Erythroblast (primary cell): ENCODE results near the gene CHST4.

Source experiments
- DNase-seq, 2 experiments: peaks; one replicate each; lab custom pipeline; 2025; lab: John Stamatoyannopoulos, UW
- GATA1 ChIP-seq: IDR thresholded peaks from 2 replicates; pipeline ENCODE4 v1.6.1; 2011; ENCODE audit warnings: low read depth, mild to moderate bottlenecking, control low read depth, low read length, moderate library complexity
- POLR2A ChIP-seq: IDR thresholded peaks from 2 replicates; pipeline ENCODE4 v1.6.1; 2011; ENCODE audit warnings: mild to moderate bottlenecking, low read length

Gene CHST4

DNA sequence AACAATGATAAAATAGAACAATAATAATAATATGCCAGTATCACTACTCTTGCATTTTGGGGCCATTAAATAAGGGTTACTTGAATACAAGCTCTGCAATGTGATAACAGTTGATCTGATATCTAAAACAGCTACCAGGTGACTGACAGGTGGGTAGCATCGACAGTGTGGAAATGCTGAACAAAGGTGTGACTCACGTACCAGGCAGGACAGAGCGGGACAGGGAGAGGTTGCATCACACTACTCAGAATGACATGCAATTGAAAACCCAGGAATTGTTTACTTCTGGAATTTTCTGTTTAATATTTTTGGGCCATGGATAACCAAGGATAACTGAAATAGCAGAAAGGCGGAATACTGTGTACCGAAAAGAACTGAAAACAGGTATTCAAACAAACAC is 21.3 kb upstream of the CHST4 start:
- DNase-seq: no peak
- no peak for TF ChIP-seq GATA1
- no peak for TF ChIP-seq POLR2A

DNA sequence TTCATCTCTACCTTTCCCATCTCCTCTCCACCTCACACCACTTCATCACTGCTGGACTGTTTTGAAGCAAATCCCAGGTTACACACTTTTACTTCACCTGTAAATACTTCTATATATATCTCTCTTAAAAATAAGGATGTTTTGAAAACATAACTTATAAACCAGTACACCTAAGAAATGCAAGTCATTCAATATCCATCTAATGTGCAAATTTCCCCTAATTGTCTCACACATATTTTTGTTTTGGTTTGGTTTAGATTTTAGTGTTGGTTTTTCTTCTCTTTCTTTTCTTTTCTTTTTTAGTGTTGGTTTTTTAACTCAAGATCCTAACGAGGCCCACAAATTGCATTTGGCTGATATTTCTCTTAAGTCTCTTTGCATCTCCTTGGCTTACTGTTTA is 19.2 kb upstream of the CHST4 start:
- no peak for DNase-seq
- TF ChIP-seq POLR2A (no peak), GATA1 (no peak)

DNA sequence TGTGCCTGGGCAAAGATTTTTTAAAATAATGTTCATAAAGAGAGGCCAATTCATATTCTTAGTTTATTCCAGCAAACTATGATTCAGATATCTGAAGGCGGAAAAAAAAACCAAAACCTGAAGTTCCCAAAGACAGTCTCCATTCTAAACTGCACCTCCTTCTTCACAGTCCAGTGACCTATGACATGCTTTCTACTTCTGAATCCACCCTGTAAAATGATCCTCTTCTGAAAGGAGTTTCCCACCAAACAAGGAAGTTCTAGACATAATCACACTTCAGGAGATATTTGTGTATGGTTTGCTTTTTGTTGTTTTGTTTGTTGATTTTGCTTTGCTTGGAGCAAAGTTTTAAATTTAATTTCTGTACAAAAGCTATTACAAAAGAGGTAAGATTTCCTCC is 12.9 kb upstream of the CHST4 start:
- TF ChIP-seq POLR2A: no peak
- no peak for TF ChIP-seq GATA1
- no peak for DNase-seq

DNA sequence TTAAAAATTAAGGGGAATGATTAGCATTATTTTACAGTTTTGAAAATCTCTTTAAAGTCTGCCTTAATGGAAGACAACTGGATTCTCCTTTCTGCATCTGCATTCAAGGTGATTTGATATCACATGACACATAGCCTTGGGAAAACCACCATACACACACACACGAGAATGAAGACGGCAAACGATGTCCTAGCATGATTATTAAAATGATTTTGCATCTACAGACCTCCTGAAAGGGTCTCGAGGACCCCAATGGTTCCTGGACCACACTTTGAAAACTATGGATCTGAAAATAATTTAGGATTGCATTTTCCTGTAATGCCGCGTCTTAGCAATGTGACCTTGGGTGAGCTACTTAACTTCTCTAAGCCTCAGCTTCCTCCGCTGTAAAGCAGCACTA is 11.8 kb upstream of the CHST4 start:
- TF ChIP-seq GATA1 (no peak), POLR2A (no peak)
- DNase-seq: no peak

DNA sequence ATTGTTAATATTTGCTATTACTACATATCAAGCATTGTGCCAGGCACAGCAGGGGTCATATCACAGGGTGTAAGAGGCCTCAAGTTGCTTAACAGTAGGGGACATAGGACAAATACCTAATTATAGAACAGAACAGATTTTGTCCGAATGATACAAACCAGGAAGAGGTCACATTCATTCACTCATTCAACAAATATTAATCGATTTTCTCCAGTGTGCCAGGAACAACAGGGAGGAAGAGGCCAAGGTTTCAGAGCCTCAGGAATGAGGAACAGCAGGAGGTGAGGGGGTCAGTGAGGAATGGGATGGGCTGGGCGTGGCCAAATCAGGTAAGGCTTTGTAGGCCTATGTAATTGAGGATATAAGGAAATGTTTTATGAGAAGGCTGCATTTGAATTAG is 11.2 kb upstream of the CHST4 start:
- no peak for DNase-seq
- TF ChIP-seq POLR2A (no peak), GATA1 (no peak)

DNA sequence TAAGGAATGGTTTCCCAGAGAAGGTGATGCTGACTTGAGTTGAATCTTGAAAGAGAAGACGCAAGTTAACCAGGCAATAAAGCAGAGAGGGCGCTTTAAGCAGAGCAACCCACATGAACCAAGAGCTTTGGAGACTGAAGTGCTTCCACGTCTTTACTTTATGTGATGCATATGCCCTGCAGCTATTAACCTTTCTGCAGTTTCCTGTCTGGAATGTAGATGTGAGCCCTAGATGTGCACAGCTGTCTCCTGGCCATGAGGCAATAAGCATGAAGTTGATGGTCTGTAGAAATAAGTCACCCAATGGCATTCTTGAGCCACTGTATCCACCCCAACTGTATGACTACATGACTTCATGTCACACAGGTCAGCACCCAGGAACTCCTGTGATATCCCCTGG is 5.7 kb upstream of the CHST4 start:
- no peak for TF ChIP-seq GATA1
- no peak for TF ChIP-seq POLR2A

DNA sequence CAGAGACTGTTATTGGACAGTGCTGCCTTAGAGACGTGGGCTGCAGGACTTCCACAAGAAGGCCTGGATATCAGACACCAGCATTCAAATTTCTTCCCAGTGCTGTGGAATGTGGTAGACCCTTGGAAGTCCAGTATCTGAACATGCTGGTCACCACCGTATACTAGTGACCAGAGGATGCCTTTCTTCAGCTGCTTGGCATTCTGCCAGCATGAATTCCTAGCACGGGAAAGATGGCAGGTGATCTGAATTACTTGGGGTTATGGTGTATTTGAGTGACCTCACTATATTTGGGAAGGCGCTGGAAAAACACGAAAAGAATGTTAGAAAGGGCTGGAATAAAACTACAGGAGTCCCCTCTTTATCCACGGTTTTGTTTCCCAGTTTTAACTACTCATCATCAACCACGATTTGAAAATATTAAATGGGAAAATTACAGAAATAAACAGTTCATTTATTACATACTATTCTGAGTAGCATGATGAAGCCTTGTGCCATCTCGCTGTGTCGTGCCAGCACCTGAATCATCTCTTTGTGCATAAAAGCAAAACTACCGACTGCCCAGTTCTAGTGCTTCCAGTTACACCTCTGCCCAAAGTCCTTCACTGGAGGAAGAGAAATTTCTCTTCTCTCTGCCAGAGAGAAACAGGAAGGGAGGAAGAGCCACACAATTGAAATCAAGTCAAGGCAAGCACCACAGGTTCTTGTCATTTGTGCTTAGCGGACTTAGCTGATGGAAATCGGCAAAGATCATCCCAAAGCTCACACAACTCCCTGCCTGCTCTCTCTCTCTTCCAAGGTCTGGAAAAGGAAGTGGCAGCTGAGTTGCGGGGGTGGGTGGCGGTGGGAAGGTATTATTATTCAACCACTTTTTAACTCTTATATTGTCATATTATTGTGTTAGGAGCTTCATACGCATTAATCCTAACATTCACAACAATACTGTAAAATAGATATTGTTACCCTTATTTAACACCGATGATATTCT is 1.4 kb upstream of the CHST4 start:
- DNase-seq: no peak
- TF ChIP-seq POLR2A (no peak), GATA1 (no peak)

More for the DNA sequence above, 5.7 kb upstream of the CHST4 start:
- no peak for DNase-seq

DNA sequence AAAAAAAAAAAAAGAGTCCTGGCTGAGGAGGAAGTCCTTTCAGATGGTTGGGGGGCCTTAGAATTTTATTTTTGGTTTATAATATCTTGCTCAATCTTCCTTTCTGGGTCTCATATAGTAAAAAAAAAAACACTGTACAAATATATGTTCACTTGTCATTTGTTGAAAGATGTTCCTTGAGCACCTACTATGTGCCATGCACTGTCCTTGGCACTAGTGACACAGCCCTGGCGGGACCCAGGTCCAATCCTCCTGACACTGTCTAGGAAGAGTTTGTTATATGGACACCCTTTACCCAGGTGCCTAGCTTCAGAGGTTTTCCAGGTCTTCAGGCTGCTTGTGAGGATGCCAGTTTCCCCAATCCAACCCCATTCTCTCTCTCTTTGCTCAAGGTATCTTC is 2.0 kb downstream of the CHST4 start:
- DNase-seq: no peak
- TF ChIP-seq GATA1 (no peak), POLR2A (no peak)

DNA sequence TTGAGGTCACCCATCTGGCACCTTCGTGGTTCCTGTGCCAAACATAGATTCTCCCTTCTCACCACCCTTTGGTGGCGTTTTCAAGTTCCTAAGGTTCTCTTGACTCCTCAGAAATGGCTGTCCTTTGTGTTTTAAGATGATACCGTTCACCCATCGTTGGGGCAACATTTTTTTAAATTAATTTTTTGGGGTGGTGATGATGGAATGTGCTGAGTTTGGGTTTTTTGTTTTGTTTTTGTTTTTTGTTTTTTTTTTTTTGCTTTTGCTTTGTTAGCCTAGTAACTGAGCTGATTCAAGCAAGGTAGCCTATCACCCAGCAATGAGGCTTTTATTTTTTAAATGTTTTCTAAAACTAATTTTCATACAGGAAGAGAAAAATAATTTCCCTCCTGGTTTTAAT is 2.6 kb downstream of the CHST4 start:
- TF ChIP-seq POLR2A (no peak), GATA1 (no peak)
- no peak for DNase-seq

DNA sequence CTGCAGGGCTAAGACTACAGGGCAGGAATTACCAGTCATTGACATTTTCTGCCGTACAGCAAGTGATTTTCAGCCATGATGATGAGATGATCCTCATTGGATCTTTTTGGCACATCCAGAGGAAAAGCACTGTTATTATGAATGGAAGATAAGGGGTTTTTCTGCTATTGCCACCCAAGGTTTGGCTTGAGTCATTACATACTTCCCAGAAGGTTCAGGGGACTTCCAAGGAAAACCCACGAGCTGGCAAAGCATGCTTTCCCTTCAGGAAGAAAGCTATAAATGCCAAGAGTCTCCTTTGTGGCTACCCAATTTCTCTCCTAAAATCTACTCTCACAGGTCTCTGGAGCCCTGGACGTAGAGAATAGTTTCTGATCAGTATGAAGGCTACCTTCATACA is 6.1 kb downstream of the CHST4 start:
- TF ChIP-seq POLR2A (no peak), GATA1 (no peak)
- no peak for DNase-seq

DNA sequence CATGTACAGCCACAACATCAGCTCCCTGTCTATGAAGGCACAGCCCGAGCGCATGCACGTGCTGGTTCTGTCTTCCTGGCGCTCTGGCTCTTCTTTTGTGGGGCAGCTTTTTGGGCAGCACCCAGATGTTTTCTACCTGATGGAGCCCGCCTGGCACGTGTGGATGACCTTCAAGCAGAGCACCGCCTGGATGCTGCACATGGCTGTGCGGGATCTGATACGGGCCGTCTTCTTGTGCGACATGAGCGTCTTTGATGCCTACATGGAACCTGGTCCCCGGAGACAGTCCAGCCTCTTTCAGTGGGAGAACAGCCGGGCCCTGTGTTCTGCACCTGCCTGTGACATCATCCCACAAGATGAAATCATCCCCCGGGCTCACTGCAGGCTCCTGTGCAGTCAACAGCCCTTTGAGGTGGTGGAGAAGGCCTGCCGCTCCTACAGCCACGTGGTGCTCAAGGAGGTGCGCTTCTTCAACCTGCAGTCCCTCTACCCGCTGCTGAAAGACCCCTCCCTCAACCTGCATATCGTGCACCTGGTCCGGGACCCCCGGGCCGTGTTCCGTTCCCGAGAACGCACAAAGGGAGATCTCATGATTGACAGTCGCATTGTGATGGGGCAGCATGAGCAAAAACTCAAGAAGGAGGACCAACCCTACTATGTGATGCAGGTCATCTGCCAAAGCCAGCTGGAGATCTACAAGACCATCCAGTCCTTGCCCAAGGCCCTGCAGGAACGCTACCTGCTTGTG is 10.7 kb downstream of the CHST4 start:
- DNase-seq: no peak
- TF ChIP-seq POLR2A: no peak
- TF ChIP-seq GATA1: no peak

DNA sequence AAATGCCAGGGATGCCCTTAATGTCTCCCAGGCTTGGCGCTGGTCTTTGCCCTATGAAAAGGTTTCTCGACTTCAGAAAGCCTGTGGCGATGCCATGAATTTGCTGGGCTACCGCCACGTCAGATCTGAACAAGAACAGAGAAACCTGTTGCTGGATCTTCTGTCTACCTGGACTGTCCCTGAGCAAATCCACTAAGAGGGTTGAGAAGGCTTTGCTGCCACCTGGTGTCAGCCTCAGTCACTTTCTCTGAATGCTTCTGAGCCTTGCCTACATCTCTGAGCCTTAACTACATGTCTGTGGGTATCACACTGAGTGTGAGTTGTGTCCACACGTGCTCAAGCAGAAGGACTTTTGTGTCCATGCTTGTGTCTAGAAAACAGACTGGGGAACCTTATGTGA is 11.4 kb downstream of the CHST4 start:
- TF ChIP-seq POLR2A (no peak), GATA1 (no peak)
- peak; percentile 42 to 66 for DNase-seq

DNA sequence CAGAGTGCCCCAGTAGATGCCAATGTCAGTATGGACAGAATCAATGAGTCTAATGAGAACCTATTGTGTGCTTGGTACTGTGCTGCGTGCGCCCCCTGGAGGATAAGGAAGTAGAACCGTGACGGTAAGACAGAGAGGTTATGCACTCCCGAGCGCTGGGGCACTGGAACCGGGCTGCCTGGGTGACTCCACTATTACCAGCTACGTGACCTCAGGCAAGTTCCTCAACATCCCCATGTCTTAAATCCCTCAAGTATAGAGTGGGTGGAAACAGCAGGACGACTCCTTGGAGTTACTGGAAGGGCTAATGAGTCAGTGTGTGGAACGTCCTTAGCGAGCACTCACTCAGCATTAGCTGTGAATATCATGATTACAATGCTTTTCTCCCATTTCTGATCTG is 16.2 kb downstream of the CHST4 start:
- TF ChIP-seq GATA1 (no peak), POLR2A (no peak)
- DNase-seq: peak; percentile 64 to 75

DNA sequence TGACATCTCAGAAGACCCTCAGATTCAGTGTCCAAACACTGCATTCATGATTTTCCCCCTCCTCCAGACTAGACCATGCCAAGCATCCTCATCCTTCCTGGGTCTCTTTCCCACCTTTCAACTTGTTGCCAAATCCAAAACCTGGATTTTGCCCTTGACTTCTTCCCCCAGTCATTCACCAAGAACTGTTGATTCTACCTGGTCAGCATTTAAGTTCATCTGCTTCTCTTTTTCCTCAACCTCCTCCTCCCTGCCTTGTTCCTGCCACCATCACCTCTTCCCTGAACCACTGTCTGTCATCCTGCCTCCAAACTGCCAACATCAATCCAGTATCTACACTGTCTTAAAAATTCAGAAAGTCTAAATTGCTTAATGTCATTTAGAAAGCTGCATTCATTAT is 20.9 kb downstream of the CHST4 start:
- DNase-seq: no peak
- TF ChIP-seq POLR2A (no peak), GATA1 (no peak)
